Measurements from ENCODE around the gene GRB10.
"Not testable (repeated sequence)": the region's sequence is repeated elsewhere in the genome, so short reads cannot be mapped to it uniquely, and the experiment has no call there.

Gene GRB10

DNA sequence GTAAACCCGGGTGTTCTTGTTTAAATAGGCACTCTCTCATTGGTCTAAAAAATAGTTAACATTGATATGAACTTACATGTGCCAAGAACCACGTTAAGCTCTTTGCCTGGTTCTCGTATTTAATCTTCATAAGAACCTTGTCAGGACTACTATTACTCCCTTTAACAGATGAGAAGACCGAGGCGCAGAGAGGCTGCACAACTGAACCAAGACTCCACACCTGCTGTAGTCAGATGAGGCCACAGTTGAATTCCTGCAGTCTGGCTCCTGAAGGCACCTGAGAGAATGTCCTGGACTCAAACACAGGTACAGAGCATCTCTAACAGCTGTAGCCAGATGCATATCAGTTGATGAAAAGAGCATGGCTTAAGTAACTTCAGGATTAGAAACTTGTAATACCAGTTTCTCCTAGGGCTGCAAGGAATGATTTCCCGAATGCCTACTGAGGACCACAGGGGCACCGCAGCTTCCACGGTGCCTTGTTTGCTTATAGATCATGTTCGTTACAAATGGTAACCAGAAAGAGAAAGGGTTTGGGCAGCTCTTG lies 227.0 kb downstream of the GRB10 start:
- Histone ChIP-seq H3K36me3 (ENCODE audit: control insufficient read depth, insufficient read depth, low read length) (no peaks in the 10 kb centered on the region), H3K4me3 (ENCODE audit: low read length) (no peak overlapping the region), H3K4me1 (ENCODE audit: control insufficient read depth, insufficient read depth, low read length) (peaks cover 32% of the 10 kb centered on the region), H3K27me3 (ENCODE audit: control insufficient read depth, insufficient read depth, low read length) (no peaks in the 10 kb centered on the region), H3K9ac (ENCODE audit: low read length) (no peak overlapping the region), H3K9me3 (ENCODE audit: control insufficient read depth, low read length) (no peaks in the 10 kb centered on the region)

DNA sequence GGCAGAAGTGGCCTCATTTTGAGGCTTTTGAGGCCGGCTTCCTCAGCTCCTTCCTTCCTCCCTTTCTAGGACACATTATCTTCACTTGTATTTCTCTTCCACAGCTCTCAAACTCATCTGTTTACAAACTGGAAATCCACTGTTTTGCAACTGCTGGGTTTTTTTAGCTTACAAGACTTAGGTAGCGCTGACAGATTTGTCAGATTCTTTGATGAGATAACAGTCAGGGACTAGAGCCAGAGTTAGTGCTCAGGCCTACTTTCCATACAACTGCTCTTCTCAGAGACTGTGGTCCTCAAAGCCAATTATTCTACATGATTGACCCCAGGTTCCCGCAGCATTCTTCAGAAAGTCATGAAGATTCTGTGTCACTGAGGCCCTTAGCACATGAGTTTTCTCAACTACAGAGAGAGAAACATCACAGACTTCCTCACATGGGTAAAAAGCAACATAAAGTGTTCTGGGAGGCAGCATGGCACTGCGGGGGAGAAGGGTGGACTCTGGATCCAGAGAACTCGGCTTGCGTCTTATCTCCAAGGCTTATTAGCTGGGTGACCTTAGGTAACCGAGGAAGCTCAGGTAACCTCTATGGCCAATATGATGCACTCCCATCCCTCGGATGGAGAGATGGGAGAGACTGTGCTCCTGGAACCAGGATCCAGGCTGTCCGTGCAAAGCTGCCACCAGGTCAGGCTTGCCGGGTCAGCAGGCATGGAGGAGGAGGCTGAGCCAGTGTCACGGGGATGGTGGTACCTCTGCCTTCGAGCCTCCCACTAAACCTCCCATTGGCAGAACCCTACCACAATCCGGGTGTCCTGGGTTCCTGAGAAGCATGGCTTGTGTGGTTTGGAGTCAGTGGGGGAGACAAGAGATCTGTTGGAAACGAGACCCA lies 228.0 kb downstream of the GRB10 start:
- no peaks in the 10 kb centered on the region for H3K27me3 ChIP-seq (ENCODE audit: control insufficient read depth, insufficient read depth, low read length)

DNA sequence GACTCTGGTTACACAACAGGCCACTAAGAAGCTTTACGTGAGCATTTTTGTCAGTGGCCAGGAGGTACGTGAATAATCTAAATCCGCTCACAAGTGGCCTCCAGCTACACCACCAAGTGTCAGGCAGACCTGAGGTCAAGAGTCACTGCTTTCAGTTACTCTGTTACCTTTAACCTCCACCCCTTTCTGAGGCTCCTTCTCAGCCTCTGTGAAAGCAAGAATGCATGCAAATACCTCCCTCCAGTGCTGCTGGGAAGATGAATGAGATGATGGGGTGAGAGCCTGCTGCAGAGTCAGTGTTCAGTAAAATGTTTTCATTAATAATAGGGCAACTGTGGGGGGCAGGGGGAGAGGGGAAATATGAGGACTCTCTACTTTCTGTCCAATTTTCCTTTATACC lies 228.7 kb downstream of the GRB10 start:
- H3K36me3 ChIP-seq (ENCODE audit: control insufficient read depth, insufficient read depth, low read length) = no peaks in the 10 kb centered on the region
- H3K27me3 ChIP-seq (ENCODE audit: control insufficient read depth, insufficient read depth, low read length) = no peaks in the 10 kb centered on the region
- H3K9ac ChIP-seq (ENCODE audit: low read length) = no peak overlapping the region
- H3K4me1 ChIP-seq (ENCODE audit: control insufficient read depth, insufficient read depth, low read length) = peaks cover 32% of the 10 kb centered on the region
- H3K9me3 ChIP-seq (ENCODE audit: control insufficient read depth, low read length) = no peaks in the 10 kb centered on the region
- H3K4me3 ChIP-seq (ENCODE audit: low read length) = no peak overlapping the region

More for the DNA sequence above, 228.0 kb downstream of the GRB10 start:
- no peak overlapping the region for H3K9ac ChIP-seq (ENCODE audit: low read length)
- no peaks in the 10 kb centered on the region for H3K36me3 ChIP-seq (ENCODE audit: control insufficient read depth, insufficient read depth, low read length)
- no peak overlapping the region for H3K4me3 ChIP-seq (ENCODE audit: low read length)
- no peaks in the 10 kb centered on the region for H3K9me3 ChIP-seq (ENCODE audit: control insufficient read depth, low read length)
- peaks cover 32% of the 10 kb centered on the region for H3K4me1 ChIP-seq (ENCODE audit: control insufficient read depth, insufficient read depth, low read length)

DNA sequence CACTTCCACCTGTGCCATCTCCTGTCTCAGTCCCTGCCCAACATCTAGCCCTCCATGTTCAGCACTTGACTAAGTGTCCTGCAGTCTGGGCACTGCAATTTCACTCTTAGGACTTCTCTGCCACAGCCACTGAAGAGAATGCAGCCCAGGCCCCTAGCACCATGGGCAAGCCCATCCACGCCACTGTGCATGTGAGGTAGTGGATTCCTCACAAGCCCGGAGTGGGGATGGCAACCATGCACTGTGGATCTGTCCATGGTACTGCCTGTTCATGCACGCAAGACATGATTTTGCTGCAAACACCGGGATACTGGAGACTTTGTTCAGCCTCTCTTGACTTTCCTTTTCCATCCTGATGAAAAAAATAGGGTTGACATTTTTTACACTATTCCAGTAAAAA lies 229.8 kb downstream of the GRB10 start:
- Histone ChIP-seq H3K9me3 (ENCODE audit: control insufficient read depth, low read length) (no peaks in the 10 kb centered on the region), H3K4me1 (ENCODE audit: control insufficient read depth, insufficient read depth, low read length) (peaks cover 24% of the 10 kb centered on the region), H3K36me3 (ENCODE audit: control insufficient read depth, insufficient read depth, low read length) (no peaks in the 10 kb centered on the region), H3K27me3 (ENCODE audit: control insufficient read depth, insufficient read depth, low read length) (no peaks in the 10 kb centered on the region), H3K4me3 (ENCODE audit: low read length) (no peak overlapping the region), H3K9ac (ENCODE audit: low read length) (no peak overlapping the region)

DNA sequence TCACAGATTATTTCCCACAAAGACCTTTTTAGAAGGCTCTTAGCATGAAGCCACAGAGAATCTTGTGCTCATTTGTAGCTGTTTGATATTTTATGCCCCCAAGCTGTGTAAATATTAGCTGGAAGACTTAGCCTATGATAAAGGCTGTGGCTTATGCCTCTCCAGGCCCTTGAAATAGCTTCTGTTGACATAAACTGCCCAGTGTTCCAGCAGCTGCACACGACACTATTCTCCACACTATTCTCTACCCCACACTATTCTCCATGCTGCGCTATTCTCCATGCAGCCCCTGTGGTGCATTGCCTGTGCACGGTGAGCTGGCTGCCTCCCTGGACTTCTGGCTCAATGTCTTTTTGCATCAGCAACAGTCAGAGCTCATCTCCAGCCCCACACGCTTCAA lies 230.6 kb downstream of the GRB10 start:
- no peak overlapping the region for H3K4me3 ChIP-seq (ENCODE audit: low read length)
- H3K9ac ChIP-seq (ENCODE audit: low read length) = no peak overlapping the region
- H3K4me1 ChIP-seq (ENCODE audit: control insufficient read depth, insufficient read depth, low read length) = peaks cover 23% of the 10 kb centered on the region
- no peaks in the 10 kb centered on the region for H3K27me3 ChIP-seq (ENCODE audit: control insufficient read depth, insufficient read depth, low read length)
- no peaks in the 10 kb centered on the region for H3K36me3 ChIP-seq (ENCODE audit: control insufficient read depth, insufficient read depth, low read length)
- H3K9me3 ChIP-seq (ENCODE audit: control insufficient read depth, low read length) = no peaks in the 10 kb centered on the region

DNA sequence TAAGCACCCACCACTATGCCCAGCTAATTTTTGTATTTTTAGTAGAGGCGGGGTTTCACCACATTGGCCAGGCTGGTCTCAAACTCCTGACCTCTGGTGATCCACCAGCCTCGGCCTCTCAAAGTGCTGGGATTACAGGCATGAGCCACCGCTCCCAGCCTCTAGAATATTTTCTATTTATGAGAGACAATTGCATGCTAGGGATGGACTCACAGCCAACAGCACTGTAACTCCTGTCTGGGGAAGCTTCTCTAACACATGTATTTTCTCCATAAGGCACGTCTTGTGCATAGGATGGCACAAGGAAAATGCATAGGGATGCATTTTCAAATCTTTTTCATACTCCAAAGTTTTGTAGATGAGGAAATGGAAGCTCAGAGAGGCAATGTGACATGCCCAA lies 237.1 kb downstream of the GRB10 start:
- not testable (repeated sequence) for H3K36me3 ChIP-seq (ENCODE audit: control insufficient read depth, insufficient read depth, low read length); H3K27me3 ChIP-seq (ENCODE audit: control insufficient read depth, insufficient read depth, low read length); H3K9ac ChIP-seq (ENCODE audit: low read length); H3K9me3 ChIP-seq (ENCODE audit: control insufficient read depth, low read length); H3K4me3 ChIP-seq (ENCODE audit: low read length); H3K4me1 ChIP-seq (ENCODE audit: control insufficient read depth, insufficient read depth, low read length)

DNA sequence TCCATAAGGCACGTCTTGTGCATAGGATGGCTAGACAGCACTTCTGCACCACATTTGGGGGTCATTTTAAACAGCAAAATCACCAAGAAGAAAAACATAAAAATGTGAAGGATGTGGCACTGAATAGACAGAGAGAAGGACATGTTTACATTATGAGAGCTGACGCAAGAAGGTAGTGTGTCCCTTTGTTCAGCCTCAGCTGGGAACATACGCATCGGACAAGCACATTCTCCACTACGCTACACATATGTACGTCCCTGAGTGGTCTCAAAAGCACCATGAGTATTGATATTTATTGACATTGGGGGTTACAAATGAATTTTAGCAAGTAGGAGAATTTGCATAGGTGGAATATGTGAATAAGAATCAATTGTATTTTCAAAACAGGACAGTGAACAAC lies 237.7 kb downstream of the GRB10 start:
- Histone ChIP-seq H3K9me3 (ENCODE audit: control insufficient read depth, low read length) (no peaks in the 10 kb centered on the region), H3K36me3 (ENCODE audit: control insufficient read depth, insufficient read depth, low read length) (no peaks in the 10 kb centered on the region), H3K4me3 (ENCODE audit: low read length) (no peak overlapping the region), H3K9ac (ENCODE audit: low read length) (no peak overlapping the region), H3K27me3 (ENCODE audit: control insufficient read depth, insufficient read depth, low read length) (no peaks in the 10 kb centered on the region), H3K4me1 (ENCODE audit: control insufficient read depth, insufficient read depth, low read length) (no peaks in the 10 kb centered on the region)

DNA sequence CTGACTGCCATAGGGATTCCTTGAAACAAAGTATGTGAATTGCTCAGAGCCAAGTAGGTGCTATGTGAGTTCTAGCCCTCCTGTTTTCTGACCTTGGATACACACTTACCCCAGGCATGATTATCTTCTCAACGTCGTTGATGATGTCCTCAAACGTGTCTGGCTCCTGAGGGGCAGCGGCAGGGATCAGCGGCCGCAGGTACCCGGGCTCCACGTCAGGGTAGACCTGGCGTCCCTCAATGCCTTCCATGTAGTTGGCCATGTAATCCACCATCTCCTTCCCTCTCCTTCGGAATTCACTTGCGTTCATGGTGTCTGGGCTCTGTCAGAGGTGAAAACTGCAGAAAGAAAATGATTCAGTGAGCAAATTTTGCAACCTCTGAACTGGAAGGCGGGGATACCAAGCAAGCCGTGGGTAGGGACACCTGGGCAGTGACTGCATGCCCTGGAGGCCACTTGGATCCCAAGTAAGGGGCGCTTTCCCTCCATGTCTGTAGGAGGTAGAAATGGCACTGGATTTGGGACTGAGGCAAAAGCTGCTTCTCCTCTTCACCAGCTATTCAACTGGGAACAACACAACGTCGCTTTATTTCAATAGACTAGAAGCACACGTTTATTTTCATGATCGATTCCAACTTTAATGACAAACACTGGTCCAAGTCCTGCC lies 238.8 kb downstream of the GRB10 start:
- H3K9me3 ChIP-seq (ENCODE audit: control insufficient read depth, low read length) = no peaks in the 10 kb centered on the region
- H3K9ac ChIP-seq (ENCODE audit: low read length) = no peak overlapping the region
- no peaks in the 10 kb centered on the region for H3K27me3 ChIP-seq (ENCODE audit: control insufficient read depth, insufficient read depth, low read length)
- no peaks in the 10 kb centered on the region for H3K4me1 ChIP-seq (ENCODE audit: control insufficient read depth, insufficient read depth, low read length)
- H3K4me3 ChIP-seq (ENCODE audit: low read length) = no peak overlapping the region
- H3K36me3 ChIP-seq (ENCODE audit: control insufficient read depth, insufficient read depth, low read length) = no peaks in the 10 kb centered on the region

DNA sequence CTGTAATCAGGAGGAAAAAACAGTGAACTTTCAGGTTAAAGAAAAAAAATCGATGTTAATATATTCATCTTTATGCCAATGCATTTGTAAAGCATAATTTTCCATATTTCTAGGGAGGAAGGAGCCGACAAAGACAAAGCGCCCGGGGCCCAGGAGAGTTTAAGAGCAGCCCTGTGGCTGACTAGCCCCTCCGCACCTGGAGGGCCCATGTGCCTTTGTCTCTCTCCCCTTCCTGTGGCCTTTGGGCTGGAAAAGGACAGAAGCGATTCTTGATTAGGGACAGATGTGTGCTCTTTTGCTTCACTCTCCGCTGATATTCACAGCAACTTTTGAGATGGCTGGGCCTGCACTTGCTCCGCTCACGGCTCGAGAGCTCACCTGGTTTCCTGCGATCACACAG lies 240.6 kb downstream of the GRB10 start:
- no peak overlapping the region for H3K4me3 ChIP-seq (ENCODE audit: low read length)
- no peaks in the 10 kb centered on the region for H3K36me3 ChIP-seq (ENCODE audit: control insufficient read depth, insufficient read depth, low read length)
- H3K9me3 ChIP-seq (ENCODE audit: control insufficient read depth, low read length) = no peaks in the 10 kb centered on the region

DNA sequence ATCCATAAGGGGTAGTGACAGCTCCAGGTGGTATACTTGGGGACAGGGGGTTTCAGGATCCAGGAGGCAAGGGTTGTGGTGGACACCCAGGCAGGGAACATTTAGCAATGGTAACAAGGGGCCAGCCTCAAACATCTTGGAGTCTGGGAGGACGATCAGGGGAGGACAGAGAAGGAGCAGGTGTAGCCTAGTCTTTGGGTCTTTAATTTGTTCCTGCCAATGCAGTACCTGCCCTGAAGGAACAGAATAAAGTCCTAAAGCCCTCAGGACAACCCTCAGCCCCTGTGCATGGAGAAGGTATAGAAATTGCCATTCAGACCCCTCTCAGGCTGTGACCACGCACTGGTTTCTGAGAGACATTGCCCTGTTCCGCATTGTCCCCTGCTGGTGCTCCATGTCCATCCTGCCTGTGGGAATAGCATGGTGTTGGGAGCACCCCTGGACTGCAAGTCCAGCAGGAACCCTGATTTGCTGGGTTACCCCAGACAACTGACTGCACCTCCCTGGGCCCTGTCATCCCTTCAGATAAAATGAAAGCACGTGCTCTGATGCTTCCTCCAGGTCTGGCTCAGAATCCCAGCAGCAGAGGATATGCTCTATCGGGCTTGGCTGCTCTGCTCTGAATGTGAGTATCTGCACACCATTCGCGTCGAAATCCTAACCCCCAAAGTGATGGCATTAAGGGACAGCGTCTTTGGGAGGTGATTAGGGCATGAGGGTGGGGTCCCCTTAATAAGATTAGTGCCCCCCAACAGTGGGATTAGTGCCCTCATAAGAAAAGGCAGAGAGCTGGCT lies 241.7 kb downstream of the GRB10 start:
- Histone ChIP-seq H3K27me3 (ENCODE audit: control insufficient read depth, insufficient read depth, low read length) (no peaks in the 10 kb centered on the region), H3K4me1 (ENCODE audit: control insufficient read depth, insufficient read depth, low read length) (no peaks in the 10 kb centered on the region), H3K9me3 (ENCODE audit: control insufficient read depth, low read length) (no peaks in the 10 kb centered on the region), H3K36me3 (ENCODE audit: control insufficient read depth, insufficient read depth, low read length) (no peaks in the 10 kb centered on the region), H3K9ac (ENCODE audit: low read length) (no peak overlapping the region), H3K4me3 (ENCODE audit: low read length) (no peak overlapping the region)

More for the DNA sequence above, 240.6 kb downstream of the GRB10 start:
- Histone ChIP-seq H3K27me3 (ENCODE audit: control insufficient read depth, insufficient read depth, low read length) (no peaks in the 10 kb centered on the region), H3K4me1 (ENCODE audit: control insufficient read depth, insufficient read depth, low read length) (no peaks in the 10 kb centered on the region), H3K9ac (ENCODE audit: low read length) (no peak overlapping the region)

Data from mucosa of stomach (tissue), 1 donor.